A549 (cell line): Measurements from ENCODE around the gene ANKDD1A.

ENCODE experiments used
- CBX2 ChIP-seq: fragments of 200-600 bp; sonication (generic); IDR thresholded peaks from 2 replicates; pipeline ENCODE4 v1.6.1; 2016; ENCODE audit warnings: low read depth, mild to moderate bottlenecking, borderline replicate concordance
- SREBF2 ChIP-seq: fragments of 450-650 bp; IDR thresholded peaks from 2 replicates; pipeline ENCODE4 v1.6.1; 2014; ENCODE audit warnings: mild to moderate bottlenecking, moderate library complexity
- TF ChIP-seq, protein P1 (sequence below): fragments of >200 bp; sonication (Bioruptor Twin); formaldehyde crosslinking; IDR thresholded peaks from 3 replicates; pipeline ENCODE4 v1.5.1; 2016

DNA sequence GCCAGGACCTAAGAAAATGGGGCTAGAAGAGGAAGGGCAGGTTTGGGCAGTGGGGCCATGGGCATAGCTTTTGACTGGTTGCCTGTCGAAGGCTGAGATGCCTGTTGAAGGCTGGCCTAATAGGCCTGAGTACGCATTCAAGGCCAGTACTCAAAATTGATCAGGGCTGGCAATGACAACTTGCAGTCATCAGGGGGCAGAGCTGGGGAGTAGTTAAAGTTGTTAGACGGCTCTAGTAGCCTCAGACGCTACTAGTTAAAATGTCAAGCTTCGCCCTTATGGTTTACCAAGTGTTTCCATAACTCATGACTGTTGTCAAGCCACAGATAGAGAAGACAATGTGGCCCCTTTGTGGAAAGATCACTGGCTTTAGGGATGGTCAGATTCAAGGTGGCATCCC lies 49.3 kb downstream of the ANKDD1A start:
- TF ChIP-seq, protein P1, sequence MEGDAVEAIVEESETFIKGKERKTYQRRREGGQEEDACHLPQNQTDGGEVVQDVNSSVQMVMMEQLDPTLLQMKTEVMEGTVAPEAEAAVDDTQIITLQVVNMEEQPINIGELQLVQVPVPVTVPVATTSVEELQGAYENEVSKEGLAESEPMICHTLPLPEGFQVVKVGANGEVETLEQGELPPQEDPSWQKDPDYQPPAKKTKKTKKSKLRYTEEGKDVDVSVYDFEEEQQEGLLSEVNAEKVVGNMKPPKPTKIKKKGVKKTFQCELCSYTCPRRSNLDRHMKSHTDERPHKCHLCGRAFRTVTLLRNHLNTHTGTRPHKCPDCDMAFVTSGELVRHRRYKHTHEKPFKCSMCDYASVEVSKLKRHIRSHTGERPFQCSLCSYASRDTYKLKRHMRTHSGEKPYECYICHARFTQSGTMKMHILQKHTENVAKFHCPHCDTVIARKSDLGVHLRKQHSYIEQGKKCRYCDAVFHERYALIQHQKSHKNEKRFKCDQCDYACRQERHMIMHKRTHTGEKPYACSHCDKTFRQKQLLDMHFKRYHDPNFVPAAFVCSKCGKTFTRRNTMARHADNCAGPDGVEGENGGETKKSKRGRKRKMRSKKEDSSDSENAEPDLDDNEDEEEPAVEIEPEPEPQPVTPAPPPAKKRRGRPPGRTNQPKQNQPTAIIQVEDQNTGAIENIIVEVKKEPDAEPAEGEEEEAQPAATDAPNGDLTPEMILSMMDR, result no peak
- TF ChIP-seq CBX2 (no peak), SREBF2 (no peak)
